H1 (cell line): ENCODE measurements around the gene ANAPC10. TPM values are rescaled to one million over a fixed set of nuclear protein-coding genes. Genes with fewer than 3 reads are reported as not detected.

Source experiments
- CTCF ChIA-PET: fragments of 300-600 bp; sonication (Branson Sonifier 250); formaldehyde crosslinking; loops from one replicate; lab custom pipeline; 2021; ENCODE audit not compliant: partially characterized antibody; lab: Charles Lee
- POLR2A ChIA-PET: fragments of 300-600 bp; sonication (Branson Sonifier 250); formaldehyde crosslinking; loops from one replicate; lab custom pipeline; 2021; ENCODE audit warnings: inconsistent platforms; ENCODE audit not compliant: partially characterized antibody; lab: Charles Lee
- DNase-seq, 2 experiments: peaks; one replicate each; pipeline versions ENCODE4 v3.0.0 to v3.0.0-alpha.2; 2010 to 2022; ENCODE audit warnings: low spot score in 2 of 2, low read depth in 1 of 2, mixed read lengths in 1 of 2
- FAIRE-seq: peaks from 2 replicates; lab custom pipeline; 2011; peaks lifted over from hg19 to GRCh38; lab: Jason Lieb, UNC
- H2AFZ ChIP-seq: 2 replicates; pipeline ENCODE4 v1.8.1; 2012; ENCODE audit warnings: low read length, inconsistent platforms
- H2AK5ac ChIP-seq: 2 replicates; pipeline ENCODE4 v1.6.1; 2013; ENCODE audit warnings: low read depth, low read length
- H2BK120ac ChIP-seq: replicated peaks from 2 replicates; pipeline ENCODE3; 2013; ENCODE audit warnings: low read depth, low read length, inconsistent platforms
- H2BK12ac ChIP-seq: 2 replicates; pipeline ENCODE4 v1.6.1; 2013; ENCODE audit warnings: low read depth, low read length
- H2BK15ac ChIP-seq: 2 replicates; pipeline ENCODE4 v1.6.1; 2013; ENCODE audit warnings: low read length
- H2BK20ac ChIP-seq: 2 replicates; pipeline ENCODE4 v1.6.1; 2013; ENCODE audit warnings: low read length
- H2BK5ac ChIP-seq: 2 replicates; pipeline ENCODE4 v1.6.1; 2013; ENCODE audit warnings: low read depth, low read length
- H3K14ac ChIP-seq: 2 replicates; pipeline ENCODE4 v1.6.1; 2013; ENCODE audit warnings: inconsistent platforms; ENCODE audit not compliant: insufficient read length
- H3K18ac ChIP-seq: 2 replicates; pipeline ENCODE4 v1.6.1; 2013; ENCODE audit warnings: low read length; ENCODE audit errors: extremely low read depth
- H3K23ac ChIP-seq: 2 replicates; pipeline ENCODE4 v1.6.1; 2013; ENCODE audit warnings: inconsistent platforms; ENCODE audit not compliant: insufficient read length
- H3K23me2 ChIP-seq: 2 replicates; pipeline ENCODE4 v1.6.1; 2013; ENCODE audit warnings: low read depth, low read length
- H3K27ac ChIP-seq: 2 replicates; pipeline ENCODE4 v1.6.1; 2011; ENCODE audit warnings: low read depth, low read length, inconsistent platforms
- H3K27me3 ChIP-seq, 4 experiments: replicated peaks in 1 of 4; 1 replicate in 1 of 4; 2 replicates in 3 of 4; pipeline versions ENCODE4 v1.6.1 to v1.8.1; 2011 to 2013; ENCODE audit warnings: low read length in 3 of 4, mild to moderate bottlenecking in 3 of 4, inconsistent platforms in 2 of 4, mixed read lengths in 2 of 4, moderate library complexity in 1 of 4; ENCODE audit not compliant: control insufficient read depth in 3 of 4, insufficient read depth in 3 of 4; ENCODE audit errors: extremely low read depth in 1 of 4
- H3K36me3 ChIP-seq, 4 experiments: 2 replicates each; pipeline versions ENCODE4 v1.6.1 to v1.8.1; 2011 to 2013; ENCODE audit warnings: mild to moderate bottlenecking in 4 of 4, low read length in 3 of 4, moderate library complexity in 2 of 4, control low read depth in 1 of 4, inconsistent platforms in 1 of 4; ENCODE audit not compliant: insufficient read depth in 4 of 4, control insufficient read depth in 2 of 4
- H3K4ac ChIP-seq: replicated peaks from 2 replicates; pipeline ENCODE3; 2013; ENCODE audit warnings: low read length, low read depth, mixed read lengths, inconsistent platforms; ENCODE audit not compliant: insufficient read length
- H3K4me1 ChIP-seq, 4 experiments: replicated peaks in 1 of 4; 1 replicate in 1 of 4; 2 replicates in 3 of 4; pipeline versions ENCODE4 v1.6.1 to v1.8.1; 2011 to 2013; ENCODE audit warnings: low read length in 3 of 4, inconsistent platforms in 2 of 4, mixed read lengths in 1 of 4; ENCODE audit not compliant: insufficient read depth in 4 of 4, control insufficient read depth in 3 of 4
- H3K4me2 ChIP-seq, 2 experiments: 2 replicates each; pipeline versions ENCODE4 v1.6.1 to v1.8.1; 2011 to 2013; ENCODE audit warnings: low read depth in 2 of 2, low read length in 2 of 2, control low read depth in 1 of 2, inconsistent platforms in 1 of 2, mild to moderate bottlenecking in 1 of 2; ENCODE audit not compliant: insufficient read depth in 1 of 2
- H3K4me3 ChIP-seq, 4 experiments: fragments of 200-600, 300-600 bp in 1 of 4; sonication (generic), shearing (Covaris generic), sonication (Bioruptor Twin) in 1 of 4; 2 replicates each; pipeline versions ENCODE4 v1.5.1 to v1.8.1; 2011 to 2016; ENCODE audit warnings: low read length in 4 of 4, low read depth in 3 of 4, control low read depth in 2 of 4, inconsistent platforms in 2 of 4, mild to moderate bottlenecking in 2 of 4, mixed read lengths in 1 of 4, moderate library complexity in 1 of 4; ENCODE audit not compliant: insufficient read depth in 2 of 4; ENCODE audit errors: extremely low read depth in 1 of 4
- H3K56ac ChIP-seq: replicated peaks from 2 replicates; pipeline ENCODE3; 2013; ENCODE audit warnings: low read depth, mild to moderate bottlenecking, mixed read lengths, low read length, inconsistent platforms; ENCODE audit not compliant: insufficient read length
- H3K79me1 ChIP-seq: 2 replicates; pipeline ENCODE4 v1.6.1; 2013; ENCODE audit warnings: low read depth, low read length, control low read depth
- H3K79me2 ChIP-seq, 2 experiments: 2 replicates each; pipeline versions ENCODE4 v1.6.1 to v1.8.1; 2012 to 2013; ENCODE audit warnings: low read length in 2 of 2, mild to moderate bottlenecking in 2 of 2, inconsistent platforms in 1 of 2; ENCODE audit not compliant: insufficient read depth in 2 of 2, control insufficient read depth in 1 of 2
- H3K9ac ChIP-seq, 4 experiments: replicated peaks in 1 of 4; 1 replicate in 1 of 4; 2 replicates in 3 of 4; pipeline versions ENCODE4 v1.6.1 to v1.8.1; 2011 to 2013; ENCODE audit warnings: low read depth in 3 of 4, low read length in 3 of 4, control low read depth in 2 of 4, mild to moderate bottlenecking in 2 of 4, moderate library complexity in 2 of 4, inconsistent platforms in 1 of 4; ENCODE audit errors: extremely low read depth in 1 of 4
- H3K9me3 ChIP-seq, 2 experiments: 2 replicates each; pipeline versions ENCODE4 v1.6.1 to v1.8.1; 2012 to 2013; ENCODE audit warnings: mild to moderate bottlenecking in 2 of 2, moderate library complexity in 2 of 2, control low read depth in 1 of 2, inconsistent platforms in 1 of 2, low read depth in 1 of 2, low read length in 1 of 2, mixed read lengths in 1 of 2; ENCODE audit not compliant: insufficient read depth in 2 of 2
- H4K20me1 ChIP-seq, 2 experiments: replicated peaks in 1 of 2; 2 replicates each; pipeline versions ENCODE3 to v1.8.1; 2011 to 2013; ENCODE audit warnings: inconsistent platforms in 2 of 2, low read length in 2 of 2, mild to moderate bottlenecking in 1 of 2; ENCODE audit not compliant: insufficient read depth in 2 of 2, control insufficient read depth in 1 of 2
- H4K5ac ChIP-seq: 2 replicates; pipeline ENCODE4 v1.6.1; 2013; ENCODE audit warnings: low read length, low read depth, mixed read lengths, inconsistent platforms; ENCODE audit not compliant: insufficient read length
- H4K8ac ChIP-seq: 2 replicates; pipeline ENCODE4 v1.8.0; 2013; ENCODE audit warnings: mild to moderate bottlenecking, moderate library complexity, low read length, inconsistent platforms; ENCODE audit not compliant: insufficient read depth; ENCODE audit errors: extremely low read depth
- H4K91ac ChIP-seq: replicated peaks from 2 replicates; pipeline ENCODE3; 2013; ENCODE audit warnings: low read length, mixed read lengths, inconsistent platforms; ENCODE audit not compliant: insufficient read length
- ASH2L ChIP-seq: fragments of 200-600, 300-600 bp; sonication (generic); IDR thresholded peaks from one replicate; pipeline ENCODE4 v1.7.1; 2017; ENCODE audit warnings: low read length
- CBX8 ChIP-seq: fragments of 300-800, 300-1000 bp; sonication (generic); IDR thresholded peaks from 2 replicates; pipeline ENCODE4 v1.7.1; 2016; ENCODE audit warnings: low read depth, low read length, borderline replicate concordance
- SIX5 ChIP-seq: IDR thresholded peaks from 2 replicates; pipeline ENCODE4 v1.6.1; 2011; ENCODE audit warnings: mild to moderate bottlenecking, low read depth, low read length
- TAF1 ChIP-seq: IDR thresholded peaks from 2 replicates; pipeline ENCODE4 v1.6.1; 2011; ENCODE audit warnings: mild to moderate bottlenecking, low read depth, low read length
- TEAD4 ChIP-seq: IDR thresholded peaks from 2 replicates; pipeline ENCODE4 v1.6.1; 2012; ENCODE audit warnings: low read depth, low read length, inconsistent platforms, mixed read lengths
- WGBS, 2 experiments: shearing (Covaris generic) in 1 of 2; methylation state at CpG; one replicate each; pipeline versions ENCODE4 v1.1.6 to v1.1.7; 2013 to 2015; ENCODE audit warnings: low lambda C conversion rate in 2 of 2, mixed read lengths in 2 of 2, inconsistent platforms in 1 of 2, low coverage in 1 of 2, missing lambda C conversion rate in 1 of 2; ENCODE audit not compliant: insufficient replicate concordance in 2 of 2, insufficient coverage in 1 of 2, insufficient read length in 1 of 2; ENCODE audit errors: extremely low coverage in 1 of 2, missing lambda C conversion rate in 1 of 2; 5-methylcytosine and 5-hydroxymethylcytosine counted together
- polyA plus RNA-seq, 7 experiments: library from polyadenylated mRNA; depleted of rRNA in 3 of 7; stranded (reverse) in 5 of 7; unstranded in 2 of 7; fragments of >200 nt in 5 of 7; fragments of 200-250 nt in 2 of 7; gene quantifications; 1 replicate in 5 of 7; 2 replicates in 1 of 7; 4 replicates in 1 of 7; pipeline versions ENCODE4 v1.2.1 to v1.2.3, GENCODE V29; 2011 to 2013; ENCODE audit warnings: missing spikeins in 2 of 7, mixed read lengths in 2 of 7
- total RNA-seq: library from RNA; stranded (reverse); fragmentation: NEBNext Ultra II Directional; extraction: Animal tissue kit (Norgen Biotek cat#: 25700); gene quantifications from 2 replicates; pipeline ENCODE4 v1.2.1, GENCODE V29; 2021
- TF ChIP-seq, protein P1 (sequence below): IDR thresholded peaks from 2 replicates; pipeline ENCODE4 v1.6.1; 2011; ENCODE audit warnings: low read length, improper control_type of control experiment

Gene ANAPC10
- total and polyA plus RNA-seq, 2 of the 8 experiments (the other 6 are each of a cell fraction or from before 2014, with no cell fraction given), result 17.6 to 23.3 TPM

DNA sequence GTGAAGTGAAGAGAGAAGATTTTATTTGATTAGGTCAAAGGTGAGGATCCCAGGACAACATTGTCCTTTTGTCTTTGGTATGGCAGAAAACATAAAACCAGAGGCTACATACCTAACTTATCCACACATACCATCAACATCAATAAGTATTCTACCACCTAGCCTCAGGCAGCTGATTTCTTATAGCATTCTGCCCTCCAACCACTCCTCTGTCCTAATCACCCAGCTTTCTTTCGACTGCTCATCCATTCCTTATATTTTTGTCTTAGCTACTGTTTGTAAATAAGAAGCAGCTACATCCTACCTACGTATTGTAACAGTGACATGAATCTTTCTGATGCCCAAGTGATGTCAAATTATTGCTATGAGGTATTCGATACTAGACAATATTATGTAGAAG, 129.4 kb downstream of the ANAPC10 start:
- no peak for DNase-seq
- Histone ChIP-seq H2BK20ac (no peak overlapping the region), H3K4me1 (no peaks in the 10 kb centered on the region), H2BK15ac (no peak overlapping the region), H3K4me2 (no peak overlapping the region), H3K79me2 (no peaks in the 10 kb centered on the region), H3K36me3 (no peaks in the 10 kb centered on the region), H2BK5ac (no peak overlapping the region), H3K9ac (no peak overlapping the region; a peak in 1 of 7 replicates), H4K5ac (no peak overlapping the region), H3K27me3 (no peaks in the 10 kb centered on the region), H2BK12ac (no peak overlapping the region), H3K23ac (no peak overlapping the region), H2AK5ac (no peak overlapping the region), H3K27ac (no peak overlapping the region), H3K4ac (no peak overlapping the region), H3K18ac (no peak overlapping the region), H2BK120ac (no peak overlapping the region), H4K20me1 (no peaks in the 10 kb centered on the region), H4K8ac (no peak overlapping the region), H3K4me3 (no peak overlapping the region), H3K79me1 (no peaks in the 10 kb centered on the region), H3K9me3 (no peaks in the 10 kb centered on the region), H3K14ac (no peak overlapping the region), H3K56ac (no peak overlapping the region), H3K23me2 (no peaks in the 10 kb centered on the region), H2AFZ (no peak overlapping the region), H4K91ac (no peak overlapping the region)
- CTCF ChIA-PET, result interaction anchor here (0.9 kb wide), 1 partner anchor 13 kb away, joined by 3 read pairs; no protein-coding TSS in a partner anchor
- WGBS, 2 experiments, result 92% methylated on average over 3 of the region's 3 CpGs; no CpG with 5 or more reads in 1 of the 2 experiments
- FAIRE-seq, result no peak
- POLR2A ChIA-PET, result interaction anchor here (0.6 kb wide), 1 partner anchor 603 kb away, joined by 3 read pairs; no protein-coding TSS in a partner anchor
- TF ChIP-seq CBX8, result no peak
- TF ChIP-seq, protein P1, sequence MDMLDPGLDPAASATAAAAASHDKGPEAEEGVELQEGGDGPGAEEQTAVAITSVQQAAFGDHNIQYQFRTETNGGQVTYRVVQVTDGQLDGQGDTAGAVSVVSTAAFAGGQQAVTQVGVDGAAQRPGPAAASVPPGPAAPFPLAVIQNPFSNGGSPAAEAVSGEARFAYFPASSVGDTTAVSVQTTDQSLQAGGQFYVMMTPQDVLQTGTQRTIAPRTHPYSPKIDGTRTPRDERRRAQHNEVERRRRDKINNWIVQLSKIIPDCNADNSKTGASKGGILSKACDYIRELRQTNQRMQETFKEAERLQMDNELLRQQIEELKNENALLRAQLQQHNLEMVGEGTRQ, result no peak
- TF ChIP-seq SIX5, result no peak
- no peak for TF ChIP-seq ASH2L
- no peak for TF ChIP-seq TAF1
- no peak for TF ChIP-seq TEAD4
